A204.1 (cell line): ENCODE measurements around the gene DAB2IP.
"Not testable (repeated sequence)": the region's sequence is repeated elsewhere in the genome, so short reads cannot be mapped to it uniquely, and the experiment has no call there.

Source experiments
- FAIRE-seq: peaks from 2 replicates; lab custom pipeline; 2012; peaks lifted over from hg19 to GRCh38; lab: Jason Lieb, UNC

Gene DAB2IP

DNA sequence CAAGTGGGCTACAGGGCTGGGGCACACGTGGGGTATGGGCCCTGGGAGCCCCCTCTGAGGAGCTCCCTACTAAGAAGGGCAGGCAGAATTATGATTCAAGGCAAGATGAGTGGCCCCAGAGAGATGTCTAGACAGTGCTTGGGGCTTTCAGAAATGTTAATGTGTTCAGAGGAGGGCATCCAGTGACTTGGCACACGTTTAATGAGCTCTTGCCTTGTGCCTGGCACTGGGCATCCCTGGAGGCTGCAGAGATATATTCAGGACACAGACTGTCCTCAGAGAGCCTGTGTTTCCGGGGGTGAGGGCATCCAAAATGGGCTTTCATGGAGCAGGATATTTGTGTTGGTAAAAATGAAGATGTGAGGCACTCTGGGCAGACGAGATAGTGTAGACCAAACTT is 25.4 kb upstream of the DAB2IP start:
- no peak for FAIRE-seq

DNA sequence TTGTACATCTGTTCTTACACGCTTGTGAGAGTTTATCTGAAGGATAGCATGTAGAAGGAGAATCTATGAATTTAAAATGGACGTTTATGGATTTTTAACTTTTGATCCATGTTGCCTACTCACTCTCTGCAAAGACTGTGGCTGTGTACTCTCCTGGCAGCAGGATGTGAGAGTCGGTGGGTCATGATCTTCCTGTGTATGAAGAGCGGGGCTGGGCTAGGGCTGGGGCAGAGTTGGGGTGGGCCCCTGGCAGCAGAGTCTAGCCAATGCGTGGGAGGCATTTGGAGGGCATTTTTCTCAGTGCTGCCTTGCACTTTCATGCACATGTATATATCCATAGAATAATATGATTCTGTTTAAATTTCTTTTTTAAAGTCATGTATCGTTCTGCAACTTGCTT is 24.0 kb upstream of the DAB2IP start:
- FAIRE-seq: no peak

DNA sequence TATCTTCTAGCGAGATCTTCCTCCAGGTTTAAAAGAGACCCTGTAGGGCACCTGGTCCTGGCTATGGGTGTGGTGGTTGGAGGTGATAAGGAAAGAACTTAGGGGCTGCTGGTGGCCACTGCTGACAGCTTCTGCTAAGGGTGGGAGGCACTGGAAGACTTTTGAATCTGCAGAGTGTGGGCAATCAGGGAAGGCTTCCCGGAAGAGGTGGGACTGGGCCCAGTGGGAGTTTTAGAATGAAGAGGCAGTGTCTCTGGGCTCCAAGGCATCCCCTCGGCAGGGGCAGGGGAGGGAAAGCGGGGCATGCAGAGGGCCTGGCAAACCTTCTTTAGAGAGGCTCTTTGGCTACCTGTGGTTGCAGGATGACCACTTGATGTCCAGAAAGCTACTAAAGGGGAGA is 23.0 kb upstream of the DAB2IP start:
- FAIRE-seq: no peak

DNA sequence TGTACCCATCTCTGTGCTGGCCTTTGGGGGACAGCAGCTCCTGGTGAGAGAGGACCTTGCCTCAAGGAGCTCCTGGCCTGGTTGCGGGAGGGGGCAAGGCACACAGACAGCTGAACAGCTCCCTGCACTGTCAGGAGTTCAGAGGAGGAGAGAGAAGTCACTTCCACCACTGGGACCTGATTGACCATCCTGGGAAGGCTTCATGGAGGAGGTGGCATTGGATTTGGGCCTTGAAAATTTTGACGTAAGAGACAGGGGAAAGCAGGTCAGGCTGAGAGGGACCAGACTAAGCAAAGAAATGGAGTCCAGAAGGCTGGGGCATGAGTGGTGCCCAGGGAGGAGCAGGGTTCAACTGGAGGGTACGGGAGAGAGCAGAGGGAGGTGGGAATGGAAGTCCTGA is 20.3 kb upstream of the DAB2IP start:
- no peak for FAIRE-seq

DNA sequence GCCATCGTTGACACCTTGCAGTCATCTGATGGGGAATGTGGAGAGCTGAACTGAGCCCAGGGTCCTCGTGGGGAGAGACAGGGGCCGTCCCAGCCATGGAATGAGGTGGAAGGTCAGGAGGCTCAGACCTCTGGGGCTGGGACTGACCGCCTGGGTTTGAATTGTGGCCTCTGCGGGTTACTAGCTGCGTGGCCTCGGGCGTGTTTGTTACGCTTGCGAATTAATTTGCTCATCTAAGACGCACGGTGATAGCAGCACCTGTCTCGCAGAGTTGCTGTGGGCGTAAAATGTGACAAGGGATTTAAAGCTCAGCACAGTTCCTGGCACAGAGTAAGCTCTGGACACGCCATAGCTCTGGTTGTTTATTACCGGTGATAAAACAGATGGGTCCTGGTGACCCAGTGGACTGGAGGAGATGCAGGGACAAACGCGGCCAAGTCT is 19.4 kb upstream of the DAB2IP start:
- FAIRE-seq: no peak

DNA sequence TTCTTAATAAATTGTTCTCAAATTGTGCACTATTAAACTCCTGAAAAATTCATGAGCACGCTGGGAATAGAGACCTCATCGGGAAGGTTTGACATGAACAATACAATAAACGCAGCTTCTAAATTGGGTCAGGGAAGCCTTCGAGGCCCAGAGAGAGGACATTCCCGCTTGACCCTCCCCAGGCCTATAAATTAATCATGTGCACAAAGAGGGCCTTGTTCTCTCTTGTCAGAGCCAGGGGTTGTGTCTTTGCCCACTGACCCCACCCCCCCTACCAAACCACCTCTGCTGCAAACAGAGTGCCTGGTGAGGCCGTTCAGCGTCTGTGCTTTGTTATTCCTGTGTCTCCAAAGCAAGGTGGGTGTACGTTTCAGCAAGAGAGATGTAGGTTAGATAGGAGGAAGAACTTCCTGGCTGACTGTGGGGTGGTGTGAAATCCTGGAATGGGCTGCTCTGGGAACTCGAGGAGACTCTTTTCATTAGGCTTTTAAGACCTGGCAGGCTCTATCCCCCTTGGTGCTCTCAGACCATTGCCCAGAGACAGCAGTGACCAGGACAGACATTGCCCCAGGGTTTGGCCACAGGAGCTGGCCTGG is 18.2 kb upstream of the DAB2IP start:
- FAIRE-seq: no peak

DNA sequence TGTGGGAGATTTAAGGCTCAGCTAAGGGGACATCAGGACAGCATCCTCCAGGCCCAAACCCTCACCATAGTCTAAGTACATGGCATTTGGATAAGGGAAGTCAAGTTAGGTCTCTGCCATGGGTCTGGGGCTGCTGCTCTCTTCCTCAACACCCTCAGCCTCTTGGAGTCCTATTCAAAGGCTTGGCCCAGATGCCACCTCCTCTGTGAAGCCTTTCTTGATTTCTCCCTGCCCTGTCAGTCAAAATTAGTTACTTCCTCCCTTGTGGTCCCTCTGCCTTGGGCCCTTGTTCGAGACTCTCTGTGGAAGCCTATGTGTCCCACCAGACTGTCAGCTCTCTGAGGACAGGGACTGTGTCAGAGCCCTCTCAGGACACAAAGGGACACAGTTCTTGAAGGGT is 17.7 kb upstream of the DAB2IP start:
- no peak for FAIRE-seq

DNA sequence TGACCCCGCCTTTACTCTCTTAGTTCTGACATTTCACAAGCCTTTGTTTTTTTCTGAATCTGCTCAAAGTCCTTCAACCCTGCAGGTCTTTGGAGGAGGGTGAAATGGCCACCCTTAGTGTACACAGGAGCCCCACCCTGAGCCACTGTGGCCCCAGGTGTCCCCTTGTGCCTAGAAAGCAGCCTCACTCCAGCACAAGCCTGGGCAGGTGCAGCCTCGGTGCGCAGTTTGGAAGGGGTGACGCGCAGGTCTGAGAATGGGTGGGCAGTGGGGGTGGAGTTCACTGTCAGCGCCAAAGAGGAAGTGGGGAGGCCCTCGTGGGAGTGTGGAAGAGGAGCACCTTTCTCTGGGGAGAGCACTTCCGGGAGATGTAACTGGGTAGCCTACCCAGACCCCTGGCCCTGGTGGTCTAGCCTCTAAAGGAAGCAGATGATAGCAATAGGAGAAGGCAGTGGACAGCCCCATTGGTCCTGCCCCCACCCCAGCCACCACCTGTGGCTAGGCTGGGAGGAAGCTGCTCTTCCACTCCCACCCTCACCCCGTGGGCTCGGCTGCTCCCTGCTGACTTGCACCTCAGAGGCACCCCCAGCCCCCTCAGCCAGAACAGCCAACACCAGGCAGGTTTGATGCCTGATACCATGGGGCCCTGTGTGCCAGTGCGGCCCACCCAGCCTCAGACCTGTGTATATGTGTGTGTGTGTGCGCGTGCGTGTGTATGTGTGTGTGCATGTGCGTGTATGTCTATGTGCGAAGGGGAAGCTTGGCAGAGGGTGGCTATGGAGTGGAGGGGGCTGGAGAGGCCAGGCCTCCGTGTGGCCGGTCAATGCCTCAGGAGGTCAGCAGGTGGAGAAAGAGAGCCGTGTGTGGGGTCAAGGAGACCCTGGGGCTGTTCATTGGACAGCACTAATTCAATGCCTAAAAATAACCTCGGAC is 16.8 kb upstream of the DAB2IP start:
- FAIRE-seq: no peak

DNA sequence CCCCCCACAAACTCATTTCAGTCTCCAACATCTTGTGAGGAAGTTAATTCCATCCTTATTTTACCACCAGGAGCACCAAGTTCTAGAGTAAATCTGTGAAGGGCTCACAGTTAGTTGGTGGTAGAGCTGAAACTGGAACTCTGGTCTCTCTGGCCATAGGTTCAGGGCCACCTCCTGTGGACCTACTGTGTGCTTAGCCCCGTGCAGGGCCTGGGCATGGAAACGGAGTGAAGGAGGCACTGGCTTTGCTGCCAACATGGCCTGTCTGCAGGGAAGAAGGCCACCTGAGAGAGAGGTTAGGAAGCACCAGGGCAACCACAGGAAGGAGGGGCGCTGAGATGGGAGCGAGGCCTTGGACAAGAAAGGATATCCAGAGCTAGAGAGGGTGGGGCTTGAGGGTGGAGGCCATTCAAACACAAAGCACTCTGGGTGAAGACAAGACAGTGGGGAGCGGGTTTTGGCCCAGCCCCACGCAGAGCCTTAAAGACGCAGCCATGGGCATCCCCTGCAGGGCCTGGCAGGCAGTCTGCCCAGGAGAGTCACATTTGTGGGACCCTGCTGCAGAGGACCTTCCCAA is 16.0 kb upstream of the DAB2IP start:
- no peak for FAIRE-seq

DNA sequence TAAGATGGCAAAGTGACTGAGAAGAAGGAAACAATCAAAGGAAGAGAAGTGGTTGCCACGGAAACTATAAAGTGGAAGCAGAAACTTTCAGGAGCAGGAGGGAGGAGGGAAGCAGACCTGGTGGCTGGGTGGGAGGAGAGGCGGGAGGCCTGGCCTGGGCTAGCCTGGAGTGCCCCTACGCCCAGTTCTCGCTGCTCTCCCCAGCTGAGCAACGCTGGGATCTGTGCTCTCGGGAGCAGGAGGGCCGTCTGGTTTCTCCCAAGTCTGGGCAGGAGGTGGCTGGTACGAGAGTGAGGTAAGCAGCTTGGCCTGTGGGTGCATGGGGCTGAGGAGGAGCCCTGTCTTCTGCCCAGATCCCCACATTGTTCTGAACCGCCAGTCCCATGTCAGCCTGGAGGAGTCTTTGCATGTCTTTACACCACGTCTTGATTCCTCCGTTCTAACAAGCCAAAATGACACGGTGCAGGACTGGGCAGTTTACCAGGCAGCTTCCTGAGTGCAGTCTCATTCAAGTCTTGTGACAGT is 15.0 kb upstream of the DAB2IP start:
- FAIRE-seq: no peak

DNA sequence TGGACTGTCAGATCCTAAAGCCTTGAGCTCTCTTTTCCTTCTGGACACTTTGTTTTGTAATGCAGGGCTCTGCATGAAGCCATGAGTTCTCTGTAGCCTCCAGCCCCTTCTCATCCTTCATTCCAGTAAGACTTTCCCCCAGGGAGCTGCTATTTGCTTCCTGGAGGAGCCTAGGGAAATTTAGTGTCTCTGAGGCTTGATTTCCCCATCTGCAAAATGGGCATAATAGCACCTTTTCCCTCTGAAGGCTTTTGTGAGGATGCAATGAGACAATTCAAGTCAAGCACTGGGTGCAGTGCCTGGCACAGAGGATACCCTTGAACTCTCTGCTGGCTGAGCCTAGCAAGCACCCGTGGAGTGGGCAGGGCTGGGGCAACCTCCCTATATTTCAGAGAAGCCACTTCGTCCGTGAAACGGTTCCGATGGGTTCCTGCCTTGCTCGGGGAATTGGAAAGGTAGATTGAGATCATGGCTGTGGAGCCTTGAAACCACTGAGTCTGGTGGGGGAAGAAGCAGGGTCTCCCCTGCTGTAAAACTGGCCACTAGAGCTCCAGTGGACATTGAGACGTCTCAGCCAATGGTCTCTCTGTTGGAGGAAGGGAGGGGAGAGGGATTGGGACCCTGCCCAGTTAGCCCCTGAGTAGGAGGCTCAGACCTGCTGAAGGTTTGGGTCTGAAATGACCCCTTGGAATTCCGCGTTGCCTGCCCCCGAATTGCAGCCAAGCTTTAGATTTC is 14.3 kb upstream of the DAB2IP start:
- FAIRE-seq: no peak

DNA sequence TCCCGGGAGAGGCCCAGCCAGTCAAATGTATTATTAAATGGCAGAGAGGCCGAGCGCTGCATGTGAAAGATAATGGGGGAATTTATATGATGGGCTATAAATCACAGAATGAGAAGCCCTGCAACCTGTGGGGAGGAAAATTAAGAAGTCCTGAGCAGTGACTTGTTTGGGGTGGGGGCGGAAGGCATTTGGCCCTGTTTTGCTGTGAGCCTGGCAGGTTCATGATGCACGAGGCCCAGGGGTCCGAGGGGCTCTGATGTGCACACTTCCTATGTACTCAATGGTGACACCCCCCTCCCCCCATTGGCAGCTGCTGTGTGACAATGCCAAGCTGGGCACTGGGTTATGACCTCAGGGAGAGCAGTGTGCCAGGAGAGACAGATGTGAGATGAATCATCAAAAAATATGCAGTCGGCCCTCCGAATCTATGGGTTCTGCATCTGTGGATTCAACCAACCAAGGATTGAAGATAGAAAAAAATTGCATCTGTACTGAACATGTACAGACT is 13.7 kb upstream of the DAB2IP start:
- FAIRE-seq: no peak

DNA sequence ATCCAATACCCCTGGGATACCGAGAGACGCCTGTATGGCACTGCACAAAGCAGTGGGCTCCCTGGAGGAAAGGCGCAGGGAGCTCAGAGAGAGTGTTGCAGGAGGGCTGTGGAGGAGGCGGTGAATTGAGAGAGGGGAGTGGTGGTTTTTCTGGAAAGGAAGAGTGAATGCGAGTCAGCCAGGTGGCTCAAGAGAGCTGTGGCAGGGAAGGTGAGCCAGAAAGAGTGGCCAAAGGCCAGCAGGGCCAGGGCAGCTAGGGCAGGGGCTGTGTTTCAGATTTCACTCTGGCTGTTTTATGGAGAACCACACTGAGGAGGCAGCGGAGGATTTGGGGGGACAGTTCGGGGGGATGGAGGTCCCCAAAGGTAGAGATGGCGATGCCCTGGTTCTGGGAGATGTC is 13.0 kb upstream of the DAB2IP start:
- no peak for FAIRE-seq

DNA sequence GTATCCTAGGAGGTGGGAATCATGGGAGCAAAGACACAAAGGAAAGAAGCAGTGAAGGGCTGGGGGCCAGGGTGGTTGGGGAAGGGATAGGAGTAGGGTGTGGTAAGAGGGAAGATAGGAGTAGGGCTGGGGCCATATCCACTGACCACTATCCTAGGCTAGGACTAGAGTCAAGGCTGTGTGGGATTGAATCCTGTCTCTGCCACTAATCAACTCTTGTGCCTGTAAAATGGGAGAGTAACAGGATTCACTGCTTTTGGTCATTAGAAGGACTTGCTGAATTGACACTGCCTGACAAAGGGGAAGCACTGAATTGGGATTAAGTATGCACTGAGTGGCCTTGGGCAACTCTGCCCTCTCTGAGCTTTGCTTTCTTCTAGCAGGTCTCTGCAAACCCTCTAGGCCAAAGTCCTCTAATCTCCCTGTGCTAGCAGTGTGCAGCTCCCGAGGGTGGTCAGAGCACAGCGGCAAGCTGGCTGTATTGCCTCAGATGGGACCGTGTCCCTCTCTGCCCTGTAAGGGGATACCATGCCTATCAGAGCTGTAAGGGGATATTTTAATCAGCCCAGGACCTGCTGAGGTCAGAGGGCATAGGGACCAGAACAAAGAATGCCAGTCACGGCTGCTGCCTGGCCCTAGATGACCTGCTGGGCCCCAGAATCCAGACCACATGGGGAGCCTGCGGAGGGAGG is 12.4 kb upstream of the DAB2IP start:
- no peak for FAIRE-seq

DNA sequence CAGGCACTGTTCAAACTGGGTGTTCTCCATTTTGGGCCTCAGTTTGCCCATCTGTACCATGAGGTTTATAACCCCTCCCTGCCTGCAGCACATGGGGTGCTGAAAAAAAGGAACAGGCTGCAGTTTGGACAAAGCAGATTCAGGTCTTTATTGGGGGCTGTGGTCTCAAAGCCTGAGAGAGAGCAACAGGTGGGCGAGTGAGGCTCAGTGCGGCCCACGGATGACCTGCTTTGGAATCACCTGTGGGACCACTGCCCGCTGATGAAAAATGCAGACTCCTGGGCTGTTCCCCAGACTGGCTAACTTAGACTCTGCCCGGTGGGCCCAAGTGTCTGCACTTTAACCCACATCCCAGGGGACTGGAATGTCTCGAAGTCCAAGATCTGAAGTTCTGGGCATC is 11.8 kb upstream of the DAB2IP start:
- FAIRE-seq: no peak

DNA sequence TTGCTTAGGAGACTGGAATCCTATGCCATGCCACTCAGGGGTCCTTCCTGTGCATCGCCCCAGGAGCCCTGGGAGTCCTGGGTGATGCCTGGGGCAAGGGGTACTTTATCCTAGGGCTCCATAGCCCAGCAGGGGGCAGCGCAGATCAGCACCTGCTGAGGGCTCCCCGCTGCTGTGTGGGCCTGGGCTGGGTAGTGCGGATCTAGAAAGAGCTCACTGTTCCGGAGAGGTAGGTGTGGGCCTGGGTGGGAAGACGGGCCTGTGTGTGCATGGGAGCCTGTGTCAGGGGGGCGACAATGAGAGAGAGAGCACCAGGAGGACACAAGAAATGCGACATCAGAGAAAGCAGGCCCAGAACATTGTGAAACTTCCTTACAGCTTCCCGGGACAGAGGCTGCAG is 11.4 kb upstream of the DAB2IP start:
- no peak for FAIRE-seq

DNA sequence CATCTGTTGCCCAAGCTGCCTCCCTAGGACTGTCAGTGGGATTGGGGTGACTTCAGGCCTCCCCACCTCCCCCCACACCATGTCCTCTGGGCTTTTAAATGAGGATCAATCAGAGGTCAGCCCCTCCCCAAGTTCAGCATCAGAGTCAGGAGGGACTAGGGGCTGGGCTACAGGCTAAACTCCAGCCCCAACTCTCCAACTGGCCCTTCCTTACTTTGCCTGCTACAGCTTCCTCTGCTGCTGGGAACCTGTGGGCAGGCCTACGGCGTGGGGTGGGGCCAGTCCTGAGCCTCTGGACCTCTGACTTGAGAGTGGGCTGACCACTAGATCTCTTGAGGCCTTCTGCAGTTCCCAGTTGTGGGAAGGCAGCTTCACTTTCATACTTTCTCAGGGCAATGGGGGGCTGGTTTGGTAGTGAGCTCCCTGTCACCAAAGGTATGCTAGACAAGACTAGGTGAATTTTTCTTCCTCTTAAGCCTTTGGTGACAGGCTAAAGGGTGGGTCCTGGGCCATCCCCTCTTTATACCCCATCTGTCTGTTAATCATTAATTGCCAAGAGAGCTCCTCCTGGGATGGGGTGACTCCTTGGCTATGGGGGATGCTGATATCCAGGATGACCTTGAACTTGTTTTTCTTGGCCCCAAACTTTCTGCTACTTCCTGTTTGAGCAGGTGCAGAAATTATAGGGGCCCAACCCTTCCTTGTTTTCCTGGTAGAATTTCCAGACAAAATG is 10.8 kb upstream of the DAB2IP start:
- FAIRE-seq: no peak

DNA sequence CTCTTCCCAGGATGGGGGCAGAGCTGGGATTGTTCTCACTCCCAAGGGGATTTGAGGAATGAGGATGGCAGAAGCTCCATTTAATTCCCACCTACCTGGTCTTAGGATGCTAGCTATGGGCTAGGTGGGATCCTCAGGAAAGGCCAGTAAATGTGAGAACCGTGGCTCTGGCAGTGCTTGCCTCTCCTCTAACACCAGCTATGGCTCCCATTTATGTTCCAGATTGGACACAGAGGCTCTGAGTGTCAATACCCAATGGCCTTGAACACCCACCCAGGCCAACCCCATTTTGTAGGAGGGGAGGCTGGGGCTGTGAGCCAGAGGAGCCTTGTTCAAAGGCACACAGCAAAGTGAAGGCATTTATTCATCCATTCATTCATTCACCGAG is 10.2 kb upstream of the DAB2IP start:
- no peak for FAIRE-seq

DNA sequence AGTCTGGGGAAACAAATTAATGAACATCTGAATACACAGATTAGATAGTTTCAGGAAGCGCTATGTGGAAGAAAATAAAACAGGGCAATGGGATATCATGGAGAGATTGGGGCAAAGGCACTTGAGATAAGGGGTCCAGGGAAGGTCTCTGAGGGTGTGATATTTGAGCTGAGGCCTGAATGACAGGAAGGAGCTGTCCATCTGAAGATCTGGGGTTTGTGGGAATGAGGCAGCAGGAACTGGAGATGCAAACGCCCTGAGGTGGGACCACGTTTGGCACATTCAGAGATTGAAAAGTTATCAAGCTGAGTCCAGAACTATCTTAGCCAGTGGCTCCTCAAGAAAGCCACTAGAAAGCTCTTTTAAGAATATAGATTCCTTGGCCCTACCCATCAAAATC is 8.7 kb upstream of the DAB2IP start:
- no peak for FAIRE-seq

DNA sequence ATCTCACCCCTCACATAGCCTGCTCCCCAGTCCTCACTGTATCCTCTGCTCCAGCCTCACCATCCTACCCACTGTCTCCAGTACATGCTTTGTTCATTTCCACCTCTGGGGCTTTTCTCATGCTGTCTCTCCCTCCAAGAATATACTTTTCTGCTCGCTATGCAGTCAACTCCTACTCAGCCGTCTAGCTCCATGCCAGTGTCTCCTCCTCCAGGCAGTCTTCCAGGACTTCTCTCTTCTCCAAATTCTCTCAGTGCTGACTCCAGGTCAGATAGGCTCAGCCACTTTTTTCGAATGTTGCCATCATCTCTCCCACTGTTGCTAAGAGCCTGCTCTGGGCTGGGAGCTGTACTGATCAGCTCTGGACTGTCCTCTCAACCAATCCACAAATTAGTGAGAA is 8.0 kb upstream of the DAB2IP start:
- no peak for FAIRE-seq

DNA sequence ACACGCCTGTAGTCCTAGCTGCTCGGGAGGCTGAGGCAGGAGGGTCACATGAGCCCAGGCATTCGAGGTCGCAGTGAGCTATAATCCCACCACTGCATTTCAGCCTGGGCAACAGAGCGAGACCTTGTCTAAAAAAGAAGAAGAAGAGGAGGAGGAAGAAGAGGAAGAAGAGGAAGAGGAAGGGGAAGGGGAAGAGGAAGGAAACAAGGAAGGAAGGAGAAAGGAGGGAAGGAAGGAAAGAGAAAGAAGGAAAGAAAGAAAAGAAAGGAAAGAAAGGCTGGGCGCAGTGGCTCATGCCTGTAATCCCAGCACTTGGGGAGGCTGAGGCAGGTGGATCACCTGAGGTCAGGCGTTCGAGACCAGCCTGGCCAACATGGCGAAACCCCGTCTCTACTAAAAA is 7.4 kb upstream of the DAB2IP start:
- FAIRE-seq: not testable (repeated sequence)
